Measurements from ENCODE around the gene SMIM23.

- TF ChIP-seq MTA2 (IDR thresholded peaks at IDR 0.05; ENCODE audit: low read depth), result no peak
- no peak for TF ChIP-seq ELK1 (IDR thresholded peaks at IDR 0.05; ENCODE audit: low read depth, low read length)
- TF ChIP-seq IRF3 (IDR thresholded peaks at IDR 0.05), result no peak
These were observed 40.0 kb upstream of the SMIM23 start for GRCh38 chr5:171745602-171746001.

Data from GM12878 (cell line).